H54 (cell line): ENCODE results near the gene XPO6.

ENCODE experiments used
- DNase-seq: peaks from one replicate; pipeline ENCODE4 v3.0.0; 2011; ENCODE audit warnings: low spot score, mixed read lengths; ENCODE audit not compliant: insufficient read length
- FAIRE-seq: peaks from 3 replicates; lab custom pipeline; 2011; peaks lifted over from hg19 to GRCh38; lab: Jason Lieb, UNC
- POLR2A ChIP-seq: IDR thresholded peaks from 2 replicates; pipeline ENCODE4 v1.6.1; 2011; ENCODE audit warnings: low read depth, mild to moderate bottlenecking, low read length

Gene XPO6

DNA sequence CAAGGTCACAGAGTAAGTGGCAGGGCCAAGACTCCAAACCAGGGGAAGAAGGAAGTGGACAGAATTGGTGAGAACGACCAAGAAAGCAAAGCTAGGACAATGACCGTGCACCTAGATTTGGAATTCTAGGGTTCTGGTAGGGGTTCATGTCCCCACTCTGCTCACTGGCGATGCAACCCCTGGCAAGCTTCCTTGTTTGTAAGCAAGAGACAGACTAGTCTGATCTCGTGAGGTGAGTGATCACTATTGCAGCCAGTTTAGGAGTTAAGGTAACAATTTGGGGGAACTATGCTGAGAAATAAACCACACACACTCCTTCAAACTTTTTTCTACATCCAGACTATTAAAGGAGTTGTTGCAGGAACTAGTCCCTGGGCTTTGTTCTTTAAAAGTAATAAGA lies 48.1 kb downstream of the XPO6 start:
- DNase-seq (no peak), FAIRE-seq (no peak)
- no peak for TF ChIP-seq POLR2A

DNA sequence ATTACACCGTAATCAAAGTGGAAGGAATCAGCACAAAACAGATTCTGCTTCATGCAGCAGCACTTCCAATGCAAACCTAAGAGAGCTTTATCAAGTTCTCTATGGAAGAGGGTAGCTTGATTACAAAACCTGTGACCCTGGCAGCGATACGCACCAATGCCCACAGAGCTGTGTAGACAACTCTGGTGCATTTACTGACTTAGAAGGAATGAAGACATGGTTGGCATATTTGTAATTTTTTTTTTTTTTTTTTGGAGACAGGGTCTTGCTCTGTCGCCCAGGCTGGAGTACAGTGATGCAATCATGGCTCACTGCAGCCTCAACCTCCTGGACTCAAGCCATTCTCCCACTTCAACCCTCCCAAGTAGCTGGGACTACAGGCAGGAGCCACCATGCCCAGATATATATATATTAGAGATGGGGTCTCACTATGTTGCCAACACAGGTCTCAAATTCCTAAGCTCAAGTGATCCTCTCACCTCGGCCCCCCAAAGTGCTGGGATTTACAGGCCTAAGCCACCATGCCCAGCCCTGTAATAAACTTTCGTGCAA lies 49.4 kb downstream of the XPO6 start:
- FAIRE-seq (no peak), DNase-seq (no peak)
- no peak for TF ChIP-seq POLR2A

DNA sequence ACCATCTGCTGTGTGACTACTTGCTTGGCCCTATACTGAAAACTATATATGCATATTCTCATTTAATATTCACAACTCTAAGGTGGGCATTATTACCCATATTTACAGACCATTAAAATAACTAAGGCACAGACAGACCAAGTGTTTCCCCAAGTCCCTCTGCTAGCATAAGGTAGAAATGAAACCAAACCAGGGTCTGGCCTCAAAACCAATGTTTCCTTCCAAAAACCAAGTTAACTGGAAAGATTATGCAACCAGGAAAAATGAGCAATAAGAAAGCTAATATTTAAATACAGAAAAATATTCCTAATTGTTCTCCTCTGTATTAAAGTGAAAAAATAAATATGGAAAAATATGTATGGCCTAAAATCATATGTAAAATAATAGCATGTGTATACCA lies 50.1 kb downstream of the XPO6 start:
- DNase-seq = no peak
- TF ChIP-seq POLR2A = no peak
- FAIRE-seq = no peak

DNA sequence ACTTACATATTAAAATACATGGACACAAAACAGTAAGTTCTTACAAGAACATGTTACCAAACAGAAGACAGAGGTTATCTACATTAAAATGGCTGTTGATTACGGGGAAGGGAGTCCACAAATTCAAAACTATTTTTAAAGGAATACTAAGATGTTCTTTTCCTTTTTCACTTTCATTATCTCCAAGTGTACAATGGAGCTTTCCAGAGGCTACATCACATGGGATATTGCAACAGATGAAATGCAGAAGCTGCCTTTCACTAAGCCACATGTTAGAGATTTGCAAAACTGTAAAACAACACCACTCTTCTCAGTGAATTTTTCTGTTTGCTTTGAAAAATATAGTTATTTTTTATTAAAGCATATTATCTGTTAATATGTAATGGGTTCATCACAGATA lies 53.6 kb downstream of the XPO6 start:
- DNase-seq (no peak), FAIRE-seq (no peak)
- no peak for TF ChIP-seq POLR2A

DNA sequence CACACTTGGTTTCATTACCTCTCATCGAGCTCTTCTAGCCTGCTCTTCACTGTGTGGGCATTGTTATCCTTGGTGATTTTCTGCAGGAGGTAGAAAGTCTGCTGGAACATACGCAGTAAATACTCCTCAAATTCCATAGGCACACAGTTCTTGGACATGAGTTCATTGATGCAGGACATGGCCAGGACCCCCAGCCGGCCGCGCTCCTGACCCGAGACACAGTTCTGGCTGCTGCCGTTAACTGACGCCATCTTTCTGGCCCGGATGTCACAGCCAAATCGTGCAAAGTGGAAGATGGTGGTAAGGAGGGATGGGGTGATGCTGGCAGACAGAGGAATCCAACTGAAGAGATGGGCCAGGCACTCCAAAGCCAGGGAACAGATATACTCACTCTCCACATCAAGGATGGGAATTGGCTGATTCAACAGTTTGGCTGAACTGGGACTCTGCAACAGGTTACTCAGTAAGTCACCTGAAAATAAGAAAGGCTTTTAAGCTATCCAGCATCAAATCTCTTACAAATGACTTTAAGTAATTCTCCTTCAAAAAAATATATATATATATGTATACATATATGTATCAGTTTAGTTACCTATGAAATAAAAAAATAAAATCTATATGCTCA lies 55.6 kb downstream of the XPO6 start:
- FAIRE-seq (no peak), DNase-seq (no peak)
- no peak for TF ChIP-seq POLR2A

DNA sequence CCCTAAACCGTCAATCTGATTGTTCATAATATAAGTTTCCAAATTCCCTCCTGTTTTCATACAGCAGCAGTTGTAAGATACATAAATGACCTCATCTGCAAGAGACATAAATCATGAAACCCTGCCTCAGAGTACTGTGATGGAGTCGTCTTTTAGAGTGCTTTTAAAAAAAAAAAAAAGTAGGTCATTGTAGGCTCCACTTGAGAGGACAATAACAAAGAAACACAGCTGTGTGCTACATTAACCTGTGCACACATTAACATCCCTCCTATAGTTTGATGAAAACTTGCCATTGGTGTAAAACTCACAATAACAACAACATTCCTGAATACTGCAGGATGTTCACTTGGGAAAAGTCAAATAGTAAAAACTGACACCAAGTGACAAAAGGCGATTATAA lies 56.5 kb downstream of the XPO6 start:
- no peak for FAIRE-seq
- DNase-seq = no peak
- no peak for TF ChIP-seq POLR2A

DNA sequence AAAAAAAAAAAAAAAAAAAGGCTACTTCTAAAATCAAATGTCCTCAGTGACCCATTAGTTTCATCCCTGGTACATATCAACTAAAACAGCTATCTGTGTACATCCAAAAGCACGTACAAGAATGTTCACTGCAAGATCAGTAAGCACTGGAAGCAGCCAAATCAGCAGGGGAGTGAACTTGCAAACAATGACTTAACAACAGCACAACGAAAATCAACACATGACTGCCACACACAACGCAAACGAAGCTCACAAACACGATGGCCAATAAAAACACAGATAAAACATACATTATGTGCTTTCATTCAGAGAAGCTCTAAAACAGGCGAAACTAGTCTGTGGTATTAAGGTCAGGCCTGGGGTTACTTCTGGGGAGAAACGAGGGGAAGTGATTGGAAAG lies 60.6 kb downstream of the XPO6 start:
- no peak for TF ChIP-seq POLR2A
- FAIRE-seq (no peak), DNase-seq (no peak)

DNA sequence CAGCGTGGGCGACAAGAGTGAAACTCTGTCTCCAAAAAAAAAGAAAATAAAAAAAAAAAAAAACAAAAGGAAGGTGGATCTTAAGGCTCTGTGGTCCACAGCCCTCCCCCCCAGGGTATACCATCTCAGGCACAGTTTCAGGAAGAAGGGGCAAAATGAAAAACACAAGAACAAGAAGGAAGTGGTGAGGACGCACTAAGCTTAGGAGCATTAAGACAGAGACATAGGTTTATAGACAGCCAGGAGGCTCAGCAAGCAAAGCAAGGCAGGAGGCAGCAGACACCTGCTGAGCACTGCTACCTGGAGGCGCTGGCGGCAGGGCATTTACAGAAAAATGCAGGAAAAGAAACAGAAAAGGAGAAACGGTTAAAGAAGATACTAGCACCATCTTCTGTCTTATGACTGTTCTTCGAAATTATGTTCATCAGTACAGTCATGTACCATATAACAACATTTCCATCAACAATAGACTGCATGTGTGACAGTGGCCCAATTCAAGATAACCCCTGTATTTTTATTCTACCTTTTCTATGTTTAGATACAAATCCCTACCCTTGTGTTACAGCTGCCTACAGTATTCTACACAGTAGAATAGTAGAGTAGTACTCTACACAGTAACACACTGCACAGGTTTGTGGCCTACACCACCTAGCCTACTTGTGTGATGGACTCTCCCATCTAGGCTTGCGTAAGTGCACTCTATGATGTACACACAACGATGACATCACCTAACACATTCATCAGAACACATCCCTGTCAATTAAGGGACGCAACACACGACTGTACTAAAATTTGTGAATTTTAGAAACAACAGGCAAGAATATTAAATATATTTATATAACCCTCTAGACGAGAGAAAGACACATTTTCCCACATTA lies 62.5 kb downstream of the XPO6 start:
- no peak for TF ChIP-seq POLR2A
- FAIRE-seq (no peak), DNase-seq (no peak)

DNA sequence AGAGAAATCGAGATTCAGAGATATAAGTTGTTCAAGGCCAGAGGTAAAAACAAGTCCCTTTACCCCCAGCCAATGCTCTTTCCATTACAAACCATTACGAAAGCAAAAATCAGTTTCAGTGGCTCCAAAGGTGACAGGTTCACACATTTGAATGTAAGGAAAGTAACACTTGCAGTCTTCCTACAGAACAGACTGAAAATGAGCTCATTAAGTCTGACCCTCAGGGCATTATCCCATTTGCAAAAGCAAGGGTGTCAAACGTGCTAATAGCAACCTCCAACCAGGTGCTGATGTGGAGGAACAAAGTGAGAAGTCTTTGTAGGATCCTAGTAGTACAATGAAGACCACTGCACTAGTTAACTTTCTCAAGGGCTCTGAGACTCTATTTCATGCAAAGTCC lies 65.2 kb downstream of the XPO6 start:
- TF ChIP-seq POLR2A = no peak
- FAIRE-seq (no peak), DNase-seq (no peak)

DNA sequence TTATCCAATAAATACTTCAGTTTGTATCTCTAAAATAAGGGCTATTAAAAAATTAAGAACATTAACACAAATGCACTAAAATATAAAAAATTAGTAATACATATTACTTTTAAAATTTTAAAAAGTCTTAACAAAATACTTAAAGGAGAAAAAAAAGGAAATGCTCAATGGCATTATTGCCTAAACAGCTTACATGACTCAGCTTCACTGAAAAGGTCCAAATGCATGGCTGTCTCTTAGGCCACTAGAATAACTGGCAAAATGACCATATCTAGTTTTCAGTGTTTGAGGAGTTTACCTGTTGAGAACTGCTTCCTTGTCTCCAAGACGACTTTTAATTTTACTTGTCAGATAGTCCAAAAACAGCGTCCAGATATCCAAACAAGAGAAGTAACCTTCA lies 66.0 kb downstream of the XPO6 start:
- DNase-seq (no peak), FAIRE-seq (no peak)
- TF ChIP-seq POLR2A = no peak

DNA sequence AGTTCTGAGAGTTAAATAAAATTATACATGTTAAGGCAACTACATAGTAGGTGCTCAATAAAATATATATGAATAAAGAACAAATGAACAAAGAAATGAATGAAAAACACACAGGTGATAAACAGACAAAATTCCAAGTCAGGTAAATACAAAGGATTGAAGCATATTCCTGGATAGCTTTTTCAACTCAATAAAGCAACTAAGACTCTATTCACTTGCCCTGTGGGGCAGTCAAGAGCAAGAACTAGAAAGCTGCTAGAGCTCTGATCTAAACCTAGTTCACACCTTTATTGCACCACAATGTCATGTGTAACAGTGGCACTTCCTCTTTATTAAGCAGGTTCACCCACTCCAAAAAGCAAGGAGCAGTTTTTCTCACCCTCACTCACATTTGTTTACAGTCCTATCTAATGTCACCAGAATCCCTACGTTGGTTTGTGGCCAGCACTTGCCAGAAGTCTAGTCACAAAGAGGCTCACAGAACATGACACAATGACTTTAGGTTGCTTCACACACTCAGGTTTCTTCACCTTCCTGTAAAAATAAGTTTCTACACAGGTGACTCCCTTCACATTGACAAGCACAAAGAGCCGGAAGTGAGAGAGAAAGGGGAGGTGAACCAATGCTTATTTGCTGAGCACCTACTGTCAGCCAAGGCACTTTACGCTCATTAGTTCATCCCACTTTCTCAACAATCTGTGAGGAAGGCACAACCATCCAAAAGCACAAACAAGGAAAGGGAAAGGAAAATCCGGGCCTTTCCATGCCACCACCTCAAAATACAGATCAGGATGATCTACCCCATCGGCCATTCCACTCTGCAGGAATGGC lies 70.8 kb downstream of the XPO6 start:
- no peak for DNase-seq

DNA sequence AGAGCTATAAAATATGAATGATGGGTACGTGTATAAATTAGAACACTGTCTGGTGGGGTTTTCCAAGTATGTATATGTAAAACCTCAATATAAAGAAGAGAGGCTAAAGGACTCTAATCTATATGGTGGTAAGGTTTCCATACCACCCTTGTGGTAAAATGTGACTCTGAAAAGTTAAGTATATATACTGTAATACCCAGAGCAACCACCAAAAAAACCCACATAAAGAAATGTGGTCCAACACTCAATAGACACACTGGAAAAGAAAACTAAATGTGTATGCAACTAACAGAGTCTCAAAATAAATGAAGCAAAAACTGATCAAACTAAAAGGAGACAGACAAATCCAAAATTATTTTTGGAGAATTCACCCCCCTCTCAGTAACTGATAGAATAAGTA lies 72.2 kb downstream of the XPO6 start:
- TF ChIP-seq POLR2A = no peak
- no peak for DNase-seq
- no peak for FAIRE-seq

More for the DNA sequence above, 70.8 kb downstream of the XPO6 start:
- no peak for FAIRE-seq
- TF ChIP-seq POLR2A = no peak

DNA sequence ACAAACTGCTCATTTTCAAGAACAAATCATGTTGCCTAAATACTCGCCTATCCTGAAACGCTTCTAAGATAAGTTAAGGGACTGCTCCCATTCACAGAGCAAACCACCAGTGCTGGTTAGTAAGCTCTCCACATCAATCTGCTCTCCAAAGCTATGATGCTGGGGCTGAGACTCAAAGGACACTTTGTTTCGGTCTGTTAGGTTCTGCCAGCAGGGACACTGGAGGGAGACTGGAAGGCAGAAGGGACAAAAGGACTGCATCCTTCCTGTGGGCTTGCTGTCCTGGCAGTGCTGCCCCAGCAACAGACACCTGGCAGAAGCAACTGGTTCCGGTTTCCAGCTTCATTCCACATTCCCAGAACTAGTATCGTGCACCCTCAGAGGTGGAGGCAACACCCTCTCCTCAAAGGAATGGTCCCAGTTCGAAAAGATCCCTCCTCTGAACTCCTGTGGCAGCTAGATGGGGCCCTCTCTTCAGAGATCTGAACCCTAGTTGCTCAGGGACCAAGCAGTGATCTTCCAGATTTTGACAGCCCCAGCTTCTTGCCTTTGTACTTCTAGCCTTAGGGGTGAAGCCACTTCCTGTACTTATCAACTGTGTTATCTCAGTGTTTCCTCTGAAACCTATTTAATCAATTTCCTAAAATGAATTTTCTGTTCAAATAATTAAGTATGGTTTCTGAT lies 74.9 kb downstream of the XPO6 start:
- DNase-seq = no peak
- no peak for FAIRE-seq
- no peak for TF ChIP-seq POLR2A

DNA sequence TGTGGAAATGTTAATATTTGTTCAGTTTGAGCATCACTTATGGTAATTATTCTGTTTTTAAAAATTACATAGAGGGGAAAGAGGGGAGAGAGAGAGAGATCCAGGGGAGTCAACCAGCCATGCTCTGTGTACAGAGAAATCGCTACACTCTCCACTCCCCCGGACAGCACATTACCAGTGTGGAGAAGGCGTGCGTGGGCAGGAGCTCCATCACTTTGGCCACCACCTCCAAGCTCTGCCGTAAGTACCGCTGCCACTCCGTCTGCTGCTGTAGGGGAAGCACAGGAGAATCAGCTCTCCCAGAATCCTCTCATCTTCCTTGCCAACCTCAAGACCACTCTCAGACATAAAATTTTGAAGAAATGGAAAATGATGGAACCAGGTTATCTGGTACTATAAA lies 78.1 kb downstream of the XPO6 start:
- TF ChIP-seq POLR2A = no peak
- FAIRE-seq (no peak), DNase-seq (no peak)
